Parathyroid adenoma (tissue), 2 donors: ENCODE data around the gene ETV6.

Source experiments
- H2AFZ ChIP-seq: fragments of 300-600 bp; sonication (generic); one replicate; pipeline ENCODE4 v1.7.0; 2017; ENCODE audit warnings: antibody characterized with exemption, mild to moderate bottlenecking
- H3K27ac ChIP-seq: fragments of 300-600 bp; sonication (generic); one replicate; pipeline ENCODE4 v1.7.0; 2017
- H3K27me3 ChIP-seq: fragments of 300-600 bp; sonication (generic); one replicate; pipeline ENCODE4 v1.7.0; 2017; ENCODE audit warnings: low read length; ENCODE audit not compliant: control insufficient read depth, insufficient read depth
- H3K36me3 ChIP-seq: fragments of 300-600 bp; sonication (generic); one replicate; pipeline ENCODE4 v1.7.0; 2017; ENCODE audit warnings: low read length; ENCODE audit not compliant: control insufficient read depth, insufficient read depth
- H3K4me1 ChIP-seq: fragments of 300-600 bp; sonication (generic); one replicate; pipeline ENCODE4 v1.7.0; 2017; ENCODE audit warnings: control low read depth
- H3K4me2 ChIP-seq: fragments of 300-600 bp; sonication (generic); one replicate; pipeline ENCODE4 v1.7.0; 2017; ENCODE audit warnings: low read length
- H3K4me3 ChIP-seq: fragments of 300-600 bp; sonication (generic); one replicate; pipeline ENCODE4 v1.7.0; 2017; ENCODE audit warnings: low read depth, low read length
- H3K79me2 ChIP-seq: fragments of 300-600 bp; sonication (generic); one replicate; pipeline ENCODE4 v1.7.0; 2017; ENCODE audit warnings: control low read depth
- H3K9ac ChIP-seq: fragments of 300-600 bp; sonication (generic); one replicate; pipeline ENCODE4 v1.7.0; 2017; ENCODE audit warnings: mild to moderate bottlenecking
- H3K9me3 ChIP-seq: fragments of 300-600 bp; sonication (generic); one replicate; pipeline ENCODE4 v1.7.0; 2017; ENCODE audit warnings: low read length; ENCODE audit not compliant: control insufficient read depth
- CTCF ChIP-seq: fragments of 300-600 bp; sonication (generic); IDR thresholded peaks from one replicate; pipeline ENCODE4 v1.7.0; 2017; ENCODE audit warnings: antibody characterized with exemption, mild to moderate bottlenecking
- donor health status: primary hyperparathyroidism.

ETV6 gene

GRCh38 chr12:11916771-11917170 is 267.3 kb downstream of the ETV6 start:
- Histone ChIP-seq H3K9ac (no peak overlapping the region), H3K36me3 (no peaks in the 10 kb centered on the region), H2AFZ (no peak overlapping the region), H3K79me2 (no peaks in the 10 kb centered on the region), H3K4me1 (no peaks in the 10 kb centered on the region), H3K27me3 (no peaks in the 10 kb centered on the region), H3K4me3 (no peak overlapping the region), H3K9me3 (no peaks in the 10 kb centered on the region), H3K4me2 (no peak overlapping the region), H3K27ac (no peak overlapping the region)
- no peak for TF ChIP-seq CTCF

- Histone ChIP-seq H3K9ac (no peak overlapping the region), H3K4me2 (no peak overlapping the region), H3K27ac (no peak overlapping the region), H3K9me3 (no peaks in the 10 kb centered on the region), H3K79me2 (no peaks in the 10 kb centered on the region), H3K4me1 (no peaks in the 10 kb centered on the region), H3K4me3 (no peak overlapping the region), H3K27me3 (no peaks in the 10 kb centered on the region), H3K36me3 (no peaks in the 10 kb centered on the region), H2AFZ (peak overlapping the region; percentile 8)
- TF ChIP-seq CTCF = no peak
Observed at GRCh38 chr12:11917501-11917900, 268.0 kb downstream of the ETV6 start.

GRCh38 chr12:11920231-11920630 is 270.8 kb downstream of the ETV6 start:
- Histone ChIP-seq H3K4me1 (no peaks in the 10 kb centered on the region), H3K27ac (no peak overlapping the region), H3K9ac (no peak overlapping the region), H3K4me3 (no peak overlapping the region), H3K36me3 (no peaks in the 10 kb centered on the region), H3K9me3 (no peaks in the 10 kb centered on the region), H3K27me3 (no peaks in the 10 kb centered on the region), H2AFZ (no peak overlapping the region), H3K79me2 (no peaks in the 10 kb centered on the region), H3K4me2 (no peak overlapping the region)
- TF ChIP-seq CTCF = no peak

- TF ChIP-seq CTCF = no peak
- no peak overlapping the region for H3K9ac ChIP-seq
- H3K27ac ChIP-seq = no peak overlapping the region
- H3K4me2 ChIP-seq = no peak overlapping the region
- H3K9me3 ChIP-seq = no peaks in the 10 kb centered on the region
- H3K27me3 ChIP-seq = no peaks in the 10 kb centered on the region
- H3K79me2 ChIP-seq = no peaks in the 10 kb centered on the region
- no peaks in the 10 kb centered on the region for H3K36me3 ChIP-seq
- no peaks in the 10 kb centered on the region for H3K4me1 ChIP-seq
- H3K4me3 ChIP-seq = no peak overlapping the region
- no peak overlapping the region for H2AFZ ChIP-seq
Observed at GRCh38 chr12:11922361-11922760, 272.9 kb downstream of the ETV6 start.

GRCh38 chr12:11923067-11923466 is 273.6 kb downstream of the ETV6 start:
- Histone ChIP-seq H3K9me3 (no peaks in the 10 kb centered on the region), H3K9ac (no peak overlapping the region), H2AFZ (no peak overlapping the region), H3K27me3 (no peaks in the 10 kb centered on the region), H3K36me3 (no peaks in the 10 kb centered on the region), H3K79me2 (no peaks in the 10 kb centered on the region), H3K4me2 (no peak overlapping the region), H3K4me3 (no peak overlapping the region), H3K27ac (no peak overlapping the region), H3K4me1 (peaks cover 2% of the 10 kb centered on the region)
- no peak for TF ChIP-seq CTCF
